Right lobe of liver (tissue), 4 donors: ENCODE measurements around the gene ARHGEF7.

Experiments used
- POLR2A ChIP-seq: fragments of 450-650 bp; IDR thresholded peaks from one replicate; pipeline ENCODE4 v1.6.1; 2017; ENCODE audit warnings: antibody characterized with exemption, mild to moderate bottlenecking
- TF ChIP-seq, protein P1 (sequence below), 4 donors: fragments of 200-600 bp in 3 of 4; fragments of 450-650 bp in 1 of 4; IDR thresholded peaks; one replicate each; pipeline versions ENCODE4 v1.5.1 to v1.8.0; 2016 to 2022; ENCODE audit warnings: antibody characterized with exemption in 4 of 4, mild to moderate bottlenecking in 2 of 4
- donor health status: DM: no; HTN: no; CAD: no.
- donor health status: DM: no; HTN: no; CAD: no.
- donor health status: DM: no; HTN: yes; CAD: no.

DNA sequence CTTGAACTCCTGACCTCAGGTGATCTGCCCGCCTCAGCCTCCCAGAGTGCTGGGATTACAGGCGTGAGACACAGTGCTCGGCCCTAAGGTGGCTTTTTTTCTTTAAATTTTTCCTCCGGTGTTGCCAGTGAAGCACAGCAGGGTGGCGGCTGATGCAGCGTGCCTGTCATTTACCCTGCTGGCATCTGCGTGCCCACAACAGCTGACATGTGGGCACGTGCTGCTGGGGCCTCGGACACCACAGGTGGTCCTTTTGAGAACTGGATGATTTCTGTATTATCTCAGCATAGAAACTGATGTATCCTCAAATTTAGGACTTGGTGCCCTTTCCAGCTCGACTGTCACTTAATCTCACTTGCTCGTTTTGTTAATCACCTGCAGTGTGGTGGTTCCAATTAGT, 174.1 kb downstream of the ARHGEF7 start:
- TF ChIP-seq, protein P1, sequence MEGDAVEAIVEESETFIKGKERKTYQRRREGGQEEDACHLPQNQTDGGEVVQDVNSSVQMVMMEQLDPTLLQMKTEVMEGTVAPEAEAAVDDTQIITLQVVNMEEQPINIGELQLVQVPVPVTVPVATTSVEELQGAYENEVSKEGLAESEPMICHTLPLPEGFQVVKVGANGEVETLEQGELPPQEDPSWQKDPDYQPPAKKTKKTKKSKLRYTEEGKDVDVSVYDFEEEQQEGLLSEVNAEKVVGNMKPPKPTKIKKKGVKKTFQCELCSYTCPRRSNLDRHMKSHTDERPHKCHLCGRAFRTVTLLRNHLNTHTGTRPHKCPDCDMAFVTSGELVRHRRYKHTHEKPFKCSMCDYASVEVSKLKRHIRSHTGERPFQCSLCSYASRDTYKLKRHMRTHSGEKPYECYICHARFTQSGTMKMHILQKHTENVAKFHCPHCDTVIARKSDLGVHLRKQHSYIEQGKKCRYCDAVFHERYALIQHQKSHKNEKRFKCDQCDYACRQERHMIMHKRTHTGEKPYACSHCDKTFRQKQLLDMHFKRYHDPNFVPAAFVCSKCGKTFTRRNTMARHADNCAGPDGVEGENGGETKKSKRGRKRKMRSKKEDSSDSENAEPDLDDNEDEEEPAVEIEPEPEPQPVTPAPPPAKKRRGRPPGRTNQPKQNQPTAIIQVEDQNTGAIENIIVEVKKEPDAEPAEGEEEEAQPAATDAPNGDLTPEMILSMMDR (IDR thresholded peaks at IDR 0.05), result no peak
- no peak for TF ChIP-seq POLR2A
